PC-9 (cell line): ENCODE measurements around the gene KCNG4. TPM values are rescaled to one million over a fixed set of nuclear protein-coding genes. Genes with fewer than 3 reads are reported as not detected.

ENCODE experiments used
- BruUV-seq: library from RNA; stranded (reverse); fragments of 400-500 nt; replicated peaks from 2 replicates; lab custom pipeline; 2021; lab: Mats Ljungman, UMichigan
- CTCF ChIA-PET: fragments of 300-600 bp; sonication (Branson Sonifier 250); formaldehyde crosslinking; loops from one replicate; lab custom pipeline; 2022; ENCODE audit warnings: antibody characterized with exemption; lab: Charles Lee
- POLR2A ChIA-PET: fragments of 300-600 bp; sonication (Branson Sonifier 250); formaldehyde crosslinking; loops from one replicate; lab custom pipeline; 2022; ENCODE audit warnings: antibody characterized with exemption; ENCODE audit not compliant: unreplicated experiment; lab: Charles Lee
- DNase-seq, 2 experiments: peaks; one replicate each; pipeline versions ENCODE4 v3.0.0 to v3.0.0-alpha.2; 2015 to 2022; ENCODE audit warnings: mixed read lengths in 1 of 2
- H2AFZ ChIP-seq: fragments of 200-600 bp; sonication (generic); 2 replicates; pipeline ENCODE4 v1.8.1; 2017; ENCODE audit warnings: antibody characterized with exemption
- H3F3A ChIP-seq: fragments of 200-600 bp; sonication (generic); 2 replicates; pipeline ENCODE4 v1.8.1; 2017; ENCODE audit warnings: antibody characterized with exemption, mild to moderate bottlenecking, low read depth; ENCODE audit not compliant: insufficient read depth
- H3K27ac ChIP-seq: fragments of 200-600 bp; sonication (generic); 2 replicates; pipeline ENCODE4 v1.6.1; 2016; ENCODE audit warnings: mixed run types
- H3K27me3 ChIP-seq: fragments of 200-600 bp; sonication (generic); 2 replicates; pipeline ENCODE4 v1.6.1; 2016; ENCODE audit warnings: low read depth, mixed run types; ENCODE audit not compliant: insufficient read depth
- H3K36me3 ChIP-seq: fragments of 200-600 bp; sonication (generic); 2 replicates; pipeline ENCODE4 v1.6.1; 2016; ENCODE audit warnings: low read depth, mixed run types
- H3K4me1 ChIP-seq: fragments of 200-600 bp; sonication (generic); replicated peaks from 2 replicates; pipeline ENCODE4 v1.6.1; 2016; ENCODE audit warnings: mixed run types; ENCODE audit not compliant: insufficient read depth
- H3K4me2 ChIP-seq: fragments of 200-600 bp; sonication (generic); 2 replicates; pipeline ENCODE4 v1.6.1; 2017; ENCODE audit warnings: mixed run types
- H3K4me3 ChIP-seq: fragments of 200-600 bp; sonication (generic); 2 replicates; pipeline ENCODE4 v1.6.1; 2016; ENCODE audit warnings: mixed run types
- H3K79me2 ChIP-seq: fragments of 200-600 bp; sonication (generic); 2 replicates; pipeline ENCODE4 v1.6.1; 2017; ENCODE audit warnings: low read depth, mixed run types
- H3K9me2 ChIP-seq: fragments of 200-600 bp; sonication (generic); 2 replicates; pipeline ENCODE4 v1.8.1; 2017; ENCODE audit warnings: mild to moderate bottlenecking; ENCODE audit not compliant: insufficient read depth
- H3K9me3 ChIP-seq: fragments of 200-600 bp; sonication (generic); 2 replicates; pipeline ENCODE4 v1.8.1; 2016; ENCODE audit warnings: low read depth; ENCODE audit not compliant: insufficient read depth
- H4K20me1 ChIP-seq: fragments of 200-600 bp; sonication (generic); 2 replicates; pipeline ENCODE4 v1.8.1; 2017; ENCODE audit not compliant: insufficient read depth
- EZH2 ChIP-seq: fragments of 200-600 bp; sonication (generic); IDR thresholded peaks from 2 replicates; pipeline ENCODE4 v1.8.0; 2017; ENCODE audit warnings: antibody characterized with exemption, low read depth
- intact Hi-C: fragments of 100-400 bp; cut with micrococcal nuclease; formaldehyde crosslinking; loops from one replicate; pipeline ENCODE4 v1.10.0; 2022; ENCODE audit not compliant: unreplicated experiment
- total RNA-seq: library from RNA; stranded (reverse); gene quantifications from 2 replicates; pipeline ENCODE4 v1.2.3, GENCODE V29; 2021
- TF ChIP-seq, protein P1 (sequence below): fragments of 200-600 bp; sonication (generic); conservative IDR thresholded peaks from 2 replicates; pipeline ENCODE4 v1.6.1; 2017; ENCODE audit warnings: mixed run types, antibody characterized with exemption, mild to moderate bottlenecking, moderate library complexity

KCNG4 gene
- total RNA-seq, 1 experiment from 2014 or later: not detected

DNA sequence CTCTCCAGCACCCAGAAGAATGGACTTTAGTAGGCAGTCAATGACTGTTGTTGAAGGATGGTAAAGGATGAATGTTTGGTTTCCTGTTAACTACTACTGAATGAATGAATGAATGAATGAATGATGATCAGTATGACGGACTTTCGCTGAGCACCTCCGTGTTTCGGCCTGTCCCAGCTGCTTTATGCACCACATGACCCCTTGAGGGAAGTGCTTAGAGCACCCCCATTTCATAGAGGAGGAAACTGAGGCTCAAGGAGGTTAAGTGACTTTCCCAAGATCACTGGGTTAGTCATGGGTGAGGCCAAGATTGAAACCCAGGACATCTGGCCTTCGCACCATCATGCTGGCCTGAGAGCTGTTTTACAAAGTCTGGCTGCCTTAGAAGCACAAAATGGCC is 6.8 kb downstream of the KCNG4 start:
- BruUV-seq: no TSS peak

DNA sequence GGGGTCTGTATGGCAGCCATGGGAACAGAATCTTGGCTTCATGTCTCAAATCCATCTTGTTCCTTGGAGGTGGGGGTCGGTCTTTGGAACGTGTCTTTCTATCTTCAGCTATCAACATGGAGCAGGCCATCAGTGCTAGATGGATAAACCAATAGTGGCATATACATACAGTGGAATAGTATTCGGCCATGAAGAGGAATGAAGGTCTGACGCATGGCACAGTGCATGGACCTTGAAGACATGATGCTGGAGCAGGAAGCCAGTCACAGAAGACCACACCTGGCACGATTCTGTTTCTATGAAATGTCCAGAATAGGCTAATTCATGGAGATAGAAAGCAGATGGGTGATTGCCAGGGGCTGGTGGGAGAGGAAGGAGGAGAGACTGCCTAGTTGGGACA is 7.8 kb downstream of the KCNG4 start:
- Histone ChIP-seq H3K4me2 (no peak overlapping the region), H3K9me3 (no peaks in the 10 kb centered on the region), H4K20me1 (no peaks in the 10 kb centered on the region), H3K27me3 (no peaks in the 10 kb centered on the region), H3F3A (peaks cover 28% of the 10 kb centered on the region; the same call in 1 of the 2 replicates), H3K36me3 (no peaks in the 10 kb centered on the region), H3K27ac (no peak overlapping the region), H3K79me2 (no peaks in the 10 kb centered on the region), H3K9me2 (no peaks in the 10 kb centered on the region), H3K4me3 (no peak overlapping the region), H2AFZ (no peak overlapping the region), H3K4me1 (peaks cover 17% of the 10 kb centered on the region)
- POLR2A ChIA-PET: no interaction called here
- no peak for TF ChIP-seq EZH2
- TF ChIP-seq, protein P1, sequence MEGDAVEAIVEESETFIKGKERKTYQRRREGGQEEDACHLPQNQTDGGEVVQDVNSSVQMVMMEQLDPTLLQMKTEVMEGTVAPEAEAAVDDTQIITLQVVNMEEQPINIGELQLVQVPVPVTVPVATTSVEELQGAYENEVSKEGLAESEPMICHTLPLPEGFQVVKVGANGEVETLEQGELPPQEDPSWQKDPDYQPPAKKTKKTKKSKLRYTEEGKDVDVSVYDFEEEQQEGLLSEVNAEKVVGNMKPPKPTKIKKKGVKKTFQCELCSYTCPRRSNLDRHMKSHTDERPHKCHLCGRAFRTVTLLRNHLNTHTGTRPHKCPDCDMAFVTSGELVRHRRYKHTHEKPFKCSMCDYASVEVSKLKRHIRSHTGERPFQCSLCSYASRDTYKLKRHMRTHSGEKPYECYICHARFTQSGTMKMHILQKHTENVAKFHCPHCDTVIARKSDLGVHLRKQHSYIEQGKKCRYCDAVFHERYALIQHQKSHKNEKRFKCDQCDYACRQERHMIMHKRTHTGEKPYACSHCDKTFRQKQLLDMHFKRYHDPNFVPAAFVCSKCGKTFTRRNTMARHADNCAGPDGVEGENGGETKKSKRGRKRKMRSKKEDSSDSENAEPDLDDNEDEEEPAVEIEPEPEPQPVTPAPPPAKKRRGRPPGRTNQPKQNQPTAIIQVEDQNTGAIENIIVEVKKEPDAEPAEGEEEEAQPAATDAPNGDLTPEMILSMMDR: no peak
- no peak for DNase-seq
- no TSS peak for BruUV-seq
- intact Hi-C loops: no loop called here
- CTCF ChIA-PET: interaction anchor here (0.7 kb wide), 1 partner anchor 178 kb away, joined by 7 read pairs; no protein-coding TSS in a partner anchor

More for the DNA sequence above, 6.8 kb downstream of the KCNG4 start:
- Histone ChIP-seq H3K4me2 (no peak overlapping the region), H3K9me2 (no peaks in the 10 kb centered on the region), H3K4me3 (no peak overlapping the region), H3K9me3 (no peaks in the 10 kb centered on the region), H3K36me3 (no peaks in the 10 kb centered on the region), H3K27me3 (no peaks in the 10 kb centered on the region), H3K27ac (no peak overlapping the region), H3K79me2 (no peaks in the 10 kb centered on the region), H4K20me1 (no peaks in the 10 kb centered on the region), H2AFZ (no peak overlapping the region), H3F3A (peaks cover 19% of the 10 kb centered on the region; the same call in 1 of the 2 replicates), H3K4me1 (peaks cover 8% of the 10 kb centered on the region)
- no peak for DNase-seq
- CTCF ChIA-PET: no interaction called here
- no peak for TF ChIP-seq EZH2
- TF ChIP-seq, protein P1: no peak
- POLR2A ChIA-PET: no interaction called here
- intact Hi-C loops: no loop called here

DNA sequence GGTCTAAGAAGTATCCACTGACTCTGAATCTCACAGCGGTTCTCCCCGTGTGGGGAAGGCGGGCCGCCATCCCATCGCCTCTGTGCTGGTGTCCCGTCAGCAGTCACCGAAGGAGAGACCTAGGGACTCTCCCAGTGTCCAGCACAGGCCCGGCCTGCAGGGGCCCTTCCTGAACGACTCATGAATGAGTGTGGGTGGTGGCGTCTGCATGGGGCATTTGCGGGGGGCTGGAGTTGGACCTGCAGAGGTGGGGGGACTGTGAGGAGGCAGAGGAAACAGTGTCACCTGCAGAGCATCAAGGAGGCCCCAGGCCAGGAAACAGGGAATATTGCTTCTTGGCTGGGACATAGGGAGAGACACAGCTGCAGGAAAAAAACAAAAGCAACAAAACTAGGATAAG is 10.3 kb downstream of the KCNG4 start:
- H4K20me1 ChIP-seq: no peaks in the 10 kb centered on the region
- no peaks in the 10 kb centered on the region for H3K36me3 ChIP-seq
- peaks cover 30% of the 10 kb centered on the region for H3F3A ChIP-seq
- intact Hi-C loops: loop anchor here (5.0 kb wide), 1 partner anchor 273 kb away; the partner anchor contains the start of gene MEAK7
- ChIA-PET CTCF (no interaction called here), POLR2A (no interaction called here)
- H3K4me2 ChIP-seq: no peak overlapping the region
- H3K9me2 ChIP-seq: no peaks in the 10 kb centered on the region
- H3K27ac ChIP-seq: no peak overlapping the region
- TF ChIP-seq, protein P1: no peak
- TF ChIP-seq EZH2: no peak
- no peaks in the 10 kb centered on the region for H3K9me3 ChIP-seq
- no peaks in the 10 kb centered on the region for H3K79me2 ChIP-seq
- no peak overlapping the region for H2AFZ ChIP-seq
- no peaks in the 10 kb centered on the region for H3K27me3 ChIP-seq
- DNase-seq: no peak
- peaks cover 23% of the 10 kb centered on the region for H3K4me1 ChIP-seq
- no peak overlapping the region for H3K4me3 ChIP-seq
- BruUV-seq: no TSS peak
